Measurements from ENCODE around the gene C19orf73. TPM values are rescaled to one million over a fixed set of nuclear protein-coding genes. Genes with fewer than 3 reads are reported as not detected.
"Not testable (repeated sequence)": the region's sequence is repeated elsewhere in the genome, so short reads cannot be mapped to it uniquely, and the experiment has no call there.

C19orf73 gene
- total RNA-seq, 1 experiment from 2014 or later: 5.5 TPM

DNA sequence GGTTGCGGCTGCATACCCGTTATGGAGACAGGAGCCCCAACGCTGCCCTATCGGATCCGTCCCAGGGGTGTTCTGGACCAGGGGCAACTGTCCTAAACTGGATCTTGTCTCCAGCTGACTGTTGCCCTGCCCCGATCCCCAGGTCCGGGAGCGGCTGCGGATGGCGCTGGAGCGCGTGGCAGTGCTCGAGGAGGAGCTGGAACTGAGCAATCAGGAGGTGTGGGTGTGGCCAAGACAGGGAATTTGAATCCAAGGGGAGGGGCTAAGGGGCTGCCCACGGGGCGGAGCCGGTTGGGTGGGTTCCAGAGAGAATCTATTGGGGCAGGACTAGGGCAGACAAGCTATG is 10.3 kb upstream of the C19orf73 start:
- Histone ChIP-seq H4K20me1 (ENCODE audit: insufficient read depth, low read depth, low read length) (no peaks in the 10 kb centered on the region), H3K27me3 (ENCODE audit: low read length) (no peaks in the 10 kb centered on the region), H3K4me1 (ENCODE audit: low read length) (peaks cover 8% of the 10 kb centered on the region), H3K9ac (ENCODE audit: low read length) (no peak overlapping the region), H3K9me2 (replicated peaks; ENCODE audit: insufficient read depth, low read length) (no peaks in the 10 kb centered on the region), H3K36me3 (ENCODE audit: insufficient read depth, low read length) (no peaks in the 10 kb centered on the region), H3K4me3 (ENCODE audit: low read length) (no peak overlapping the region), H3K9me3 (ENCODE audit: low read length) (no peaks in the 10 kb centered on the region), H3K4me2 (ENCODE audit: low read depth, low read length, poor library complexity, severe bottlenecking) (no peak overlapping the region), H3K27ac (ENCODE audit: low read length) (no peak overlapping the region), H3K79me2 (ENCODE audit: low read length) (no peaks in the 10 kb centered on the region), H2AFZ (ENCODE audit: low read length) (no peak overlapping the region)
- no peak for DNase-seq

DNA sequence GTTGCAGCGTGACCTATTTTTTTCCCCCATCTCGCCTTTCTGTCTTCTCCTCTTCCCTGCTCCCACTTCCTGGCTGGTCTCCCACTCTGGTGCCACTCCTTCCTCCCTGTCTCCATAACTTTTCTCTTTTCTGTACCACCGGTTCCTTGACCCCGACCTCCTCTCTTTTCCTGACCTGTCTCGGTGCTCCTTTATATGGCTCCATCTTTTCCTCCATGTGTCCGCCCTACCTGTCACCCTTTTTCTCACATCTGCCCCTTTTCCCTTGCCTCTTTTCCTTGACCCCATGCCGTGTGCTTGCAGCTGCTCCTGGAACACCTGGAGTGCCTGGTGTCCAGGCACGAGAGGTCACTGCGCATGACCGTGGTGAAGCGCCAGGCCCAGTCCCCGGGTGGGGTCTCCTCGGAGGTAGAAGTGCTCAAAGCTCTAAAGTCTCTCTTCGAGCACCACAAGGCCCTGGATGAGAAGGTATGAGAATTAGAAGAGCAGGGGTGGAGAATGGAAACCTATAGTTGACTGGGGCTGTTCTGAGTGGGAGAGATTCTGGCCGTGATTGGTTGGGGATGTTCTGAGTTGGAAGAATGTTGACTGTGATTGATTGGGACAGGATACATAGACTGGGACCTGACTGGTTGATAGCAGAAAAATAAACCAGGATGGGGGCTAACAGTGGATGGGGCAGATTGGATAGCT is 9.7 kb upstream of the C19orf73 start:
- Histone ChIP-seq H2AFZ (ENCODE audit: low read length) (no peak overlapping the region), H3K27me3 (ENCODE audit: low read length) (no peaks in the 10 kb centered on the region), H3K4me2 (ENCODE audit: low read depth, low read length, poor library complexity, severe bottlenecking) (no peak overlapping the region), H3K4me1 (ENCODE audit: low read length) (peaks cover 8% of the 10 kb centered on the region), H3K27ac (ENCODE audit: low read length) (no peak overlapping the region), H3K79me2 (ENCODE audit: low read length) (no peaks in the 10 kb centered on the region), H3K9me3 (ENCODE audit: low read length) (no peaks in the 10 kb centered on the region), H4K20me1 (ENCODE audit: insufficient read depth, low read depth, low read length) (no peaks in the 10 kb centered on the region), H3K36me3 (ENCODE audit: insufficient read depth, low read length) (no peaks in the 10 kb centered on the region), H3K9ac (ENCODE audit: low read length) (no peak overlapping the region), H3K4me3 (ENCODE audit: low read length) (peak overlapping the region; percentile 26; the same call in 1 of the 2 replicates), H3K9me2 (replicated peaks; ENCODE audit: insufficient read depth, low read length) (no peaks in the 10 kb centered on the region)
- no peak for DNase-seq

DNA sequence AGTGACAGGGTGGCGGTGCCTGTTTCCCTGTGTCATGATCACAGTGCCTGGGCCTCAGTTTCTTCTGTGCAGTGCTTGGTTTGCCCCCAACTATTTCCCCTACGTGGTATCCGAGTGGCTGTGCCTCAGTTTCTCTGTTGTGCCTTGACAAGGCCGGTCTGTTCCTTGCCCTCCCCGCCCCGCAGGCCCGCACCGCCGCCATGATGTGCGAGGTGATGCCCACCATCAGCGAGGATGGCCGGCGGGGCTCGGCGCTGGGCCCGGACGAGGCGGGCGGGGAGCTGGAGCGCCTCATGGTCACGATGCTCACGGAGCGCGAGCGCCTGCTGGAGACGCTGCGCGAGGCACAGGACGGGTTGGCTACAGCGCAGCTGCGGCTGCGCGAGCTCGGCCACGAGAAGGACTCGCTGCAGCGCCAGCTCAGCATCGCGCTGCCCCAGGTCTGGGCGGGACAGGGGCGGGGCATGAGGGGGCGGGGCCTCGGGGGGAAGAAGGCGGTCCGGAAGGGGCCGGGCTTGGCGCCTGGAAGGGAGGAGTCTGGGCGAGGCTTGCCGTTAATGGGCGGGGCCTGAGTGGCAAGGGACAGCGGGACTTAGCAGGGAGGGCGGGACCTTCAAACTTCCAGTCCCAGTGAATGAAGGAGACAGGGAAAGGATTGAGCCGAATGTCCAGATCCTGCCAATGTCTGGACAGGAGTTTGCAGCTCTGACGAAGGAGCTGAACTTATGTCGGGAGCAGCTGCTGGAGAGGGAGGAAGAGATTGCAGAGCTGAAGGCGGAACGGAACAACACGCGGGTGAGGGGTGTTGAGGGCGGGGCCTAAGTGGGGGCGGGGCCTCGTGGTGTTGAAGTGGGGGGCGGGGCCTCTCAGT is 9.0 kb upstream of the C19orf73 start:
- H3K4me3 ChIP-seq (ENCODE audit: low read length): no peak overlapping the region; the same call in 1 of the 2 replicates
- no peaks in the 10 kb centered on the region for H3K27me3 ChIP-seq (ENCODE audit: low read length)
- H2AFZ ChIP-seq (ENCODE audit: low read length): peak overlapping the region; percentile 88; the same call in 1 of the 2 replicates
- peak overlapping the region; percentile 36 for H3K4me2 ChIP-seq (ENCODE audit: low read depth, low read length, poor library complexity, severe bottlenecking)
- H4K20me1 ChIP-seq (ENCODE audit: insufficient read depth, low read depth, low read length): no peaks in the 10 kb centered on the region
- DNase-seq: peak; percentile 100
- H3K79me2 ChIP-seq (ENCODE audit: low read length): no peaks in the 10 kb centered on the region
- no peak overlapping the region for H3K9ac ChIP-seq (ENCODE audit: low read length)
- no peaks in the 10 kb centered on the region for H3K9me3 ChIP-seq (ENCODE audit: low read length)
- H3K9me2 ChIP-seq (replicated peaks; ENCODE audit: insufficient read depth, low read length): no peaks in the 10 kb centered on the region
- H3K36me3 ChIP-seq (ENCODE audit: insufficient read depth, low read length): no peaks in the 10 kb centered on the region
- no peak overlapping the region for H3K27ac ChIP-seq (ENCODE audit: low read length)
- H3K4me1 ChIP-seq (ENCODE audit: low read length): peaks cover 8% of the 10 kb centered on the region

GRCh38 chr19:49127225-49127624 is 8.3 kb upstream of the C19orf73 start:
- H3K4me1 ChIP-seq (ENCODE audit: low read length); H3K79me2 ChIP-seq (ENCODE audit: low read length); H3K36me3 ChIP-seq (ENCODE audit: insufficient read depth, low read length); H3K4me3 ChIP-seq (ENCODE audit: low read length); H3K4me2 ChIP-seq (ENCODE audit: low read depth, low read length, poor library complexity, severe bottlenecking); H3K27ac ChIP-seq (ENCODE audit: low read length); H4K20me1 ChIP-seq (ENCODE audit: insufficient read depth, low read depth, low read length); DNase-seq; H3K9ac ChIP-seq (ENCODE audit: low read length); H3K27me3 ChIP-seq (ENCODE audit: low read length); H3K9me2 ChIP-seq (replicated peaks; ENCODE audit: insufficient read depth, low read length); H2AFZ ChIP-seq (ENCODE audit: low read length); H3K9me3 ChIP-seq (ENCODE audit: low read length): not testable (repeated sequence)

DNA sequence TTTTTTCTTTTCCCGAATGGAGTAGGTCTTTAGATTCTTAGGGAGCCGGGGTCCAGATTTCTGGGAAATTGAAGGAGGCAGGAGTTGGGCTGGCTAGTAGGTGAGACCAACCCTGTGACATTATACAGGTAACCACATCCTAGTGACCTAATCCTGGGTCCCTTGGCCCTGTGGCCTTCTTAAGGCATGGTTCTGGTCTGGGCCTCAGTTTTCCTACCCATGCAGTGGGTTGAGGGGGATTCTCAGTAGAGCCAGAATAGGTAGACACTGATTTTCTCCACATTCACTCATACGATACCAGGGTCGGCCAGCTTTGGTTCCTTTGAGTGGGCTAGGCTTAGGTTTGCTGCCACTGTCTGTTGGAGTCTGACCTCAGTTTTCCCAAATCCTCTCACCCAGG is 7.6 kb upstream of the C19orf73 start:
- Histone ChIP-seq H3K27ac (ENCODE audit: low read length) (no peak overlapping the region), H3K9ac (ENCODE audit: low read length) (no peak overlapping the region), H3K27me3 (ENCODE audit: low read length) (no peaks in the 10 kb centered on the region), H3K79me2 (ENCODE audit: low read length) (no peaks in the 10 kb centered on the region), H3K36me3 (ENCODE audit: insufficient read depth, low read length) (no peaks in the 10 kb centered on the region), H4K20me1 (ENCODE audit: insufficient read depth, low read depth, low read length) (no peaks in the 10 kb centered on the region), H3K4me3 (ENCODE audit: low read length) (no peak overlapping the region), H3K4me1 (ENCODE audit: low read length) (peaks cover 8% of the 10 kb centered on the region), H2AFZ (ENCODE audit: low read length) (no peak overlapping the region), H3K9me3 (ENCODE audit: low read length) (no peaks in the 10 kb centered on the region), H3K4me2 (ENCODE audit: low read depth, low read length, poor library complexity, severe bottlenecking) (no peak overlapping the region), H3K9me2 (replicated peaks; ENCODE audit: insufficient read depth, low read length) (no peaks in the 10 kb centered on the region)
- DNase-seq: no peak

- Histone ChIP-seq H3K9me2 (replicated peaks; ENCODE audit: insufficient read depth, low read length) (no peaks in the 10 kb centered on the region), H2AFZ (ENCODE audit: low read length) (no peak overlapping the region), H3K9me3 (ENCODE audit: low read length) (no peaks in the 10 kb centered on the region), H3K79me2 (ENCODE audit: low read length) (no peaks in the 10 kb centered on the region), H3K4me3 (ENCODE audit: low read length) (no peak overlapping the region), H3K27ac (ENCODE audit: low read length) (no peak overlapping the region), H3K4me2 (ENCODE audit: low read depth, low read length, poor library complexity, severe bottlenecking) (no peak overlapping the region), H3K36me3 (ENCODE audit: insufficient read depth, low read length) (no peaks in the 10 kb centered on the region), H4K20me1 (ENCODE audit: insufficient read depth, low read depth, low read length) (no peaks in the 10 kb centered on the region), H3K9ac (ENCODE audit: low read length) (no peak overlapping the region), H3K27me3 (ENCODE audit: low read length) (no peaks in the 10 kb centered on the region), H3K4me1 (ENCODE audit: low read length) (peaks cover 9% of the 10 kb centered on the region)
- DNase-seq: no peak
Observed at GRCh38 chr19:49125025-49125731, 6.2 kb upstream of the C19orf73 start.

- not testable (repeated sequence) for H4K20me1 ChIP-seq (ENCODE audit: insufficient read depth, low read depth, low read length); H3K27me3 ChIP-seq (ENCODE audit: low read length); H3K4me2 ChIP-seq (ENCODE audit: low read depth, low read length, poor library complexity, severe bottlenecking); H3K9me3 ChIP-seq (ENCODE audit: low read length); H2AFZ ChIP-seq (ENCODE audit: low read length); H3K27ac ChIP-seq (ENCODE audit: low read length); H3K9me2 ChIP-seq (replicated peaks; ENCODE audit: insufficient read depth, low read length); DNase-seq; H3K36me3 ChIP-seq (ENCODE audit: insufficient read depth, low read length); H3K4me3 ChIP-seq (ENCODE audit: low read length); H3K79me2 ChIP-seq (ENCODE audit: low read length); H3K9ac ChIP-seq (ENCODE audit: low read length)
- peaks cover 19% of the 10 kb centered on the region for H3K4me1 ChIP-seq (ENCODE audit: low read length)
Observed at GRCh38 chr19:49123285-49123684, 4.3 kb upstream of the C19orf73 start.

DNA sequence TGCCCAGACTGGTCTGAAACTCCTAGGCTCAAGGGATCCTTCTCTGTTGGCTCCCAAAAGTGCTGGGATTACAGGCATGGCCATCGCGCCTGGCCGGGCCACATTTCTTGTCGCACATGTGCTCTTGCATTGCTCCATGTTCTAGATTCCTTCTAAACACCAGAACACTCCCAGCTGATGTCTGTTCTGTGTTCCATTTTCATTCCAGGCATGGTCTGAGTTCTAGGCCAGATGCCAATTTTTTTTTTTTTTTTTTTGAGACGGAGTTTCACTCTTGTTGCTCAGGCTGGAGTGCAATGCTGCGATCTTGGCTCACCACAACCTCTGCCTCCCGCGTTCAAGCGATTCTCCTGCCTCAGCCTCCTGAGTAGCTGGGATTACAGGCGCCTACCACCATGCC is 2.9 kb upstream of the C19orf73 start:
- H3K4me3 ChIP-seq (ENCODE audit: low read length); DNase-seq; H3K27me3 ChIP-seq (ENCODE audit: low read length); H3K36me3 ChIP-seq (ENCODE audit: insufficient read depth, low read length); H2AFZ ChIP-seq (ENCODE audit: low read length); H3K4me2 ChIP-seq (ENCODE audit: low read depth, low read length, poor library complexity, severe bottlenecking); H3K9me2 ChIP-seq (replicated peaks; ENCODE audit: insufficient read depth, low read length); H3K9ac ChIP-seq (ENCODE audit: low read length); H3K79me2 ChIP-seq (ENCODE audit: low read length); H3K9me3 ChIP-seq (ENCODE audit: low read length); H4K20me1 ChIP-seq (ENCODE audit: insufficient read depth, low read depth, low read length); H3K27ac ChIP-seq (ENCODE audit: low read length): not testable (repeated sequence)
- peaks cover 23% of the 10 kb centered on the region for H3K4me1 ChIP-seq (ENCODE audit: low read length)

Data from Karpas-422 (cell line).